A549 treated with AZD9567 at 1 μM for 4 hours (cell line): ENCODE results near the gene TNRC6C. TPM values are rescaled to one million over a fixed set of nuclear protein-coding genes. Genes with fewer than 3 reads are reported as not detected.

Experiments
- total RNA-seq: library from RNA; stranded (reverse); fragments of 200-300 nt; extraction: Qiagen RNA extraction; gene quantifications from 5 replicates; pipeline ENCODE4 v1.2.3, GENCODE V29; 2022; ENCODE audit not compliant: insufficient read depth

Gene TNRC6C, protein sequence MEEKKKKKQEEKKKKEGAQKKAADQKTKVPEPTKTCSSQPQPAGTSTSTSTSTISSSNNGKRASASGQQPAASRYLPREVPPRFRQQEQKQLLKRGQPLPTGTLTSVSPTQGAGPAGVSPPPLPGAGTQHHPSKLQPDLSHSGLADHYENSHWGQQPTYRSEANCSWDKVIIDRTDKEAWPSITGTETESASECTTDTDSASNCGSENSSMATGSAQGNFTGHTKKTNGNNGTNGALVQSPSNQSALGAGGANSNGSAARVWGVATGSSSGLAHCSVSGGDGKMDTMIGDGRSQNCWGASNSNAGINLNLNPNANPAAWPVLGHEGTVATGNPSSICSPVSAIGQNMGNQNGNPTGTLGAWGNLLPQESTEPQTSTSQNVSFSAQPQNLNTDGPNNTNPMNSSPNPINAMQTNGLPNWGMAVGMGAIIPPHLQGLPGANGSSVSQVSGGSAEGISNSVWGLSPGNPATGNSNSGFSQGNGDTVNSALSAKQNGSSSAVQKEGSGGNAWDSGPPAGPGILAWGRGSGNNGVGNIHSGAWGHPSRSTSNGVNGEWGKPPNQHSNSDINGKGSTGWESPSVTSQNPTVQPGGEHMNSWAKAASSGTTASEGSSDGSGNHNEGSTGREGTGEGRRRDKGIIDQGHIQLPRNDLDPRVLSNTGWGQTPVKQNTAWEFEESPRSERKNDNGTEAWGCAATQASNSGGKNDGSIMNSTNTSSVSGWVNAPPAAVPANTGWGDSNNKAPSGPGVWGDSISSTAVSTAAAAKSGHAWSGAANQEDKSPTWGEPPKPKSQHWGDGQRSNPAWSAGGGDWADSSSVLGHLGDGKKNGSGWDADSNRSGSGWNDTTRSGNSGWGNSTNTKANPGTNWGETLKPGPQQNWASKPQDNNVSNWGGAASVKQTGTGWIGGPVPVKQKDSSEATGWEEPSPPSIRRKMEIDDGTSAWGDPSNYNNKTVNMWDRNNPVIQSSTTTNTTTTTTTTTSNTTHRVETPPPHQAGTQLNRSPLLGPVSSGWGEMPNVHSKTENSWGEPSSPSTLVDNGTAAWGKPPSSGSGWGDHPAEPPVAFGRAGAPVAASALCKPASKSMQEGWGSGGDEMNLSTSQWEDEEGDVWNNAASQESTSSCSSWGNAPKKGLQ (N-terminal part only)
- total RNA-seq, result 1.8 to 4.9 TPM (median 2.4 TPM) in 5 replicates

DNA sequence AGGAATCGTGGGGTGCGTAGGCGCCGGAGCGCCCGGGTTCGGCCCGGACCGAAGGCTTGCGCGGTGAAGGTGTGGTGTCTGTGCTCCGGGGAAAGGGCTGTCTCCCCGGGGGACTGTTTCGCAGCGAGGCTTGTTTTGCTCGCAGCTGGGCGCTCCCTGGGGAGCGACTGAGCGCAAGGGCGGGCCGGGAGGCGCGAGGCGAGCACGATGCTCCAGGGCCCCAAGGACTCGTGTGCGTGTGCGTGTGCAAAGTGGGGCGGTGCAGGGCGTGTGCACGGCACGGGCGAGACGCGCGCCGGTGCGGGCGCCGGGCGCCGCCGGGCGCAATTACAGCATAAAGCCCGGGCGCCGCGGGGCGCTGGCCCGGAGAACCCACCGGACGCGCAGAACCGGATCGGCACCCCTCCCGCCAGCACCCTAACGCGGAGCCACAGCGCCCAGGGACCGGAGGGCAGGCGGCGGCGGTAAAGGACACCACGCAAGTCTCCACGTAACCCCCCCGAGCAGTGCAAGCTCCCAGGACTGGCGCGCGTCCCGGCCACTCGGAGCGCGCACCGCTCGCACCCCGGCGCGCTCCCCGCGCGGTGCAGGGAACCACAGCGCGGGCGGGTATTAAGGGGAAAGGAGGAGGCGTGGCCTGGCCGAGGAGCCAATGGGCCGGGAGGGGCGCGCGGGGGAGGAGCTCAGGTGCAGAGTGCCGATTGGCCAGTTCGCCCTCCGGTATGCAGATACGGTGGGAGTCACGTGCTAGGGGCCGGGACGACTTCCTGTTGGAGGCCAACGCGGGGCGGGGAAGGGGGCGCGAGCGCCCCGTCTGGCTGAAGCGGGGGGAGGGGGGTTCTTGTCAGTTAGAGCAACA lies at the start of gene TNRC6C:
Gene TNRC6C, plus strand, starts transcription at position 847 of the 859 bp plus-strand sequence. CDS start 45,504 bp downstream, outside the sequence.

DNA sequence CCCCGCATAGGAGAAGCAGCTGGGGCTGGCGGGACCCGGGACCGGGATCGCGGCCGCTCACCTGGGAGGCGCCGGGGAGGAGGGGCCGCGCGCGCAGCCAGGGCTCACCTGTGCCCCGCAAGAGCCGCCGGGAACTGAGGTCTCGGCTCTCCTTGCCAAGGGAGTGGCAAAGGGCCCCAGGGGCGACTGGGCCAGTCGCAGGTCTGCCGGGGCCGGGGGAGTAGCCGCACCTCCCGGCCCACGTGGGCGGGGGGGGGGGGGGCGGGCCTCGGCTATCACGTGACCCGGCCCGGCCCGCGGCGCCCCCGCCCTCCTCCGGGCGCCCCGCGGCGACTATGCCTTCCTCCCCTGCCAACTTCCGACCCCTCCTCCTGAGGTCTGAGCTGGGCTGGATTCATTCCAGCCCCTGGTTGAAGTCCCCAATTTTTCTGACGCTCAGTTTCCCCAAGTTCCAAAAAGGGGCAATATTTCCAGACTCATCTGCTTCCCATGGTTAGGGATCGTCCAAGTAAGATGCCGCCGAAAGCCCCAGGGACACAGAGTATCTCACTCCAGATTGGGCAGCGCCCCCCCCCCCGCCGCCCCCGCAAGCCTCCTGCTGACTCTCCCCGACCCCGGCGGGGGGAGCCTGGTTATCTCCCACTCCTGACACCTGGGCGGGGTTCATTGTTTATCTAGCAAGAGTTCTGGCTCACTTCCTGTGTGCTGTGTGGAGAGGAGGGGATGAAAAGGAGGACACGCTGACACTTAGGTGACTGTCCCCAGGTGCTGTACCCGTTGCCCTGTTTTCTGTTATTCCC lies 170.2 kb downstream of the TNRC6C start, which contains the start of gene TMC6:
Gene TMC6, minus strand, starts transcription at position 205 of the 800 bp plus-strand sequence. CDS start 1,923 bp downstream, outside the sequence.

DNA sequence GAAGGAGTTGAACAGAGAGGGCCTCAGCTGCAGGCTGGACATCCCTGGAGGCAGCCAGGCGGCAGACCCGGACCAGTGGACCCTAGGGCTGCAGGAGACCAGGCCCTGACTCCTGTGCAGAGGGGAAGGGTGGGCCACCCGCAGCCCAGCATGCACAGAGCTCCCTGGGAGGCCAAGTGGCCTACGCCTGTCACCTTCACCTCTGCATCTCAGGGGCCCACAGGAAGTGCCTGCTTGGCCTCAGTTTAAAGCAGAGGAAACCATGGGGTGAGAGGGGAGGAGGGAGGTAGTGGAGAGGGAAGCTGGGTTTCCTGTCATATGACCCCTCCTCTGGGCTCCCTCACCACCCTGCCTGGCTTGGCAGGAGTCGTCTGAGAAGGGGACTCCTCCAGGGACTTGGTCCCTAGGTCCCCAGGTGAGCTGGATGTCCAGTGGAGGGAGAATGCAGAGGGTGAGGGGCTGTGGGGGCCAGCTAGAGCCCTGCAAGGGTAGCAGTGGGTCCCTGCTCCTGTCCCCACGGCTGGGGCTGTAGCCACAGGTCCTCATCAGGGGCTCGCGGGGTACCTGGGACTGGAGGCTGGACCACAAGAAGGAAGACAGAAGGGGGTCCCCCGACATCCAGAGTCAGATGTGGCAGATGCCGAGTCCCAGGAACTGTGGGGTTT lies 172.1 kb downstream of the TNRC6C start, which contains the start of gene TMC8:
Gene TMC8, plus strand, starts transcription at position 335 of the 665 bp plus-strand sequence. CDS start 818 bp downstream, outside the sequence.

Other genes starting within 250 kb of the TNRC6C start
- gene TMC6, start 170.1 kb downstream of the TNRC6C start, total RNA-seq, result 7.9 to 15.2 TPM (median 13.4 TPM) in 5 replicates
- 0.17 to 0.29 TPM (median 0.26 TPM) in 4 of 5 replicates, not detected in the other for gene TMC8, start 172.1 kb downstream of the TNRC6C start, total RNA-seq
- gene C17orf99, start 187.7 kb downstream of the TNRC6C start, total RNA-seq, result not detected in 5 replicates
- gene SYNGR2, start 209.9 kb downstream of the TNRC6C start, total RNA-seq, result 144 to 216 TPM (median 195 TPM) in 5 replicates
- 226 to 260 TPM (median 247 TPM) in 5 replicates for gene TK1, start 228.3 kb downstream of the TNRC6C start, total RNA-seq
- gene AFMID, start 228.7 kb downstream of the TNRC6C start, total RNA-seq, result 36.7 to 69.3 TPM (median 40.6 TPM) in 5 replicates